Suprapubic skin (tissue), 4 donors: ENCODE data around the gene B3GALT6. TPM values are rescaled to one million over a fixed set of nuclear protein-coding genes. Genes with fewer than 3 reads are reported as not detected.

ENCODE experiments used
- DNase-seq, 2 donors: peaks; one replicate each; pipeline ENCODE4 v3.0.0-alpha.2; 2019; ENCODE audit warnings: low spot score in 2 of 2
- H3K27ac ChIP-seq: fragments of 200-600 bp; sonication (generic); one replicate; pipeline ENCODE4 v1.5.1; 2019
- H3K27me3 ChIP-seq: fragments of 200-600 bp; sonication (generic); one replicate; pipeline ENCODE4 v1.5.1; 2019
- H3K36me3 ChIP-seq: fragments of 200-600 bp; sonication (generic); one replicate; pipeline ENCODE4 v1.5.1; 2019
- H3K4me1 ChIP-seq: fragments of 200-600 bp; sonication (generic); one replicate; pipeline ENCODE4 v1.5.1; 2019
- H3K4me3 ChIP-seq: fragments of 200-600 bp; sonication (generic); one replicate; pipeline ENCODE4 v1.5.1; 2019; ENCODE audit warnings: mild to moderate bottlenecking
- H3K9me3 ChIP-seq: fragments of 200-600 bp; sonication (generic); one replicate; pipeline ENCODE4 v1.5.1; 2019
- CTCF ChIP-seq, 2 donors: fragments of 200-600 bp in 1 of 2; fragments of 450-650 bp in 1 of 2; sonication (generic) in 1 of 2; IDR thresholded peaks; one replicate each; pipeline ENCODE4 v1.5.1; 2016 to 2019; ENCODE audit warnings: antibody characterized with exemption in 2 of 2, mild to moderate bottlenecking in 1 of 2, moderate library complexity in 1 of 2
- EP300 ChIP-seq: sonication (generic); formaldehyde crosslinking; IDR thresholded peaks from one replicate; pipeline ENCODE4 v1.6.1; 2017; ENCODE audit warnings: antibody characterized with exemption
- POLR2A ChIP-seq, 2 donors: fragments of 450-650 bp; IDR thresholded peaks; one replicate each; pipeline ENCODE4 v1.6.1; 2017; ENCODE audit warnings: antibody characterized with exemption in 2 of 2, mild to moderate bottlenecking in 2 of 2, moderate library complexity in 2 of 2
- POLR2AphosphoS5 ChIP-seq, 3 donors: sonication (generic); formaldehyde crosslinking; IDR thresholded peaks; one replicate each; pipeline ENCODE4 v1.6.1; 2017; ENCODE audit warnings: antibody characterized with exemption in 3 of 3
- WGBS: methylation state at CpG from one replicate; pipeline ENCODE4 v1.1.5; 2018; 5-methylcytosine and 5-hydroxymethylcytosine counted together
- total RNA-seq, 4 donors: library from RNA; depleted of rRNA; stranded (reverse); fragments of >200 nt; gene quantifications; one replicate each; pipeline ENCODE4 v1.1.0, GENCODE V29; 2016

Gene B3GALT6
- total RNA-seq, 4 donors from 2014 or later: 9.3 to 24.4 (median 16.4) TPM

- no peak overlapping the region for H3K27ac ChIP-seq
- TF ChIP-seq POLR2AphosphoS5 (IDR thresholded peaks at IDR 0.05) (no peak), EP300 (no peak), POLR2A (IDR thresholded peaks at IDR 0.05) (no peak), CTCF (IDR thresholded peaks at IDR 0.05) (no peak)
- peaks cover 59% of the 10 kb centered on the region for H3K36me3 ChIP-seq
- H3K27me3 ChIP-seq: no peaks in the 10 kb centered on the region
- WGBS: 95% methylated on average over 58 of the region's 74 CpGs
- DNase-seq: no peak
- H3K9me3 ChIP-seq: no peaks in the 10 kb centered on the region
- H3K4me1 ChIP-seq: peaks cover 36% of the 10 kb centered on the region
- no peak overlapping the region for H3K4me3 ChIP-seq
Observed at GRCh38 chr1:1216770-1217620, 15.0 kb upstream of the B3GALT6 start.

- Histone ChIP-seq H3K4me3 (no peak overlapping the region), H3K36me3 (peaks cover 68% of the 10 kb centered on the region), H3K4me1 (peaks cover 28% of the 10 kb centered on the region), H3K27me3 (no peaks in the 10 kb centered on the region), H3K9me3 (no peaks in the 10 kb centered on the region), H3K27ac (no peak overlapping the region)
- DNase-seq: no peak
- TF ChIP-seq CTCF (IDR thresholded peaks at IDR 0.05) (no peak), POLR2AphosphoS5 (IDR thresholded peaks at IDR 0.05) (no peak), EP300 (no peak), POLR2A (IDR thresholded peaks at IDR 0.05) (no peak)
- WGBS: 79% methylated on average over 40 of the region's 52 CpGs
Observed at GRCh38 chr1:1217621-1218523, 14.2 kb upstream of the B3GALT6 start.

- WGBS: 90% methylated on average over 7 of the region's 36 CpGs
- H3K27me3 ChIP-seq: no peaks in the 10 kb centered on the region
- no peak for DNase-seq
- peaks cover 20% of the 10 kb centered on the region for H3K4me1 ChIP-seq
- no peak for TF ChIP-seq CTCF (IDR thresholded peaks at IDR 0.05)
- no peak for TF ChIP-seq EP300
- TF ChIP-seq POLR2A (IDR thresholded peaks at IDR 0.05): no peak
- no peak for TF ChIP-seq POLR2AphosphoS5 (IDR thresholded peaks at IDR 0.05)
- H3K36me3 ChIP-seq: peaks cover 76% of the 10 kb centered on the region
- no peaks in the 10 kb centered on the region for H3K9me3 ChIP-seq
- H3K27ac ChIP-seq: no peak overlapping the region
- no peak overlapping the region for H3K4me3 ChIP-seq
Observed at GRCh38 chr1:1218524-1219200, 13.4 kb upstream of the B3GALT6 start.

GRCh38 chr1:1219341-1219740 is 12.7 kb upstream of the B3GALT6 start:
- TF ChIP-seq POLR2A (IDR thresholded peaks at IDR 0.05) (no peak), EP300 (no peak), CTCF (IDR thresholded peaks at IDR 0.05) (no peak), POLR2AphosphoS5 (IDR thresholded peaks at IDR 0.05) (no peak)
- Histone ChIP-seq H3K36me3 (peaks cover 82% of the 10 kb centered on the region), H3K4me1 (peaks cover 15% of the 10 kb centered on the region), H3K9me3 (no peaks in the 10 kb centered on the region), H3K27me3 (no peaks in the 10 kb centered on the region), H3K4me3 (no peak overlapping the region), H3K27ac (no peak overlapping the region)
- no peak for DNase-seq
- WGBS: 90% methylated on average over 16 of the region's 20 CpGs
